ENCODE measurements around the gene POLR1B.
"Not testable (repeated sequence)": the region's sequence is repeated elsewhere in the genome, so short reads cannot be mapped to it uniquely, and the experiment has no call there.

POLR1B gene

DNA sequence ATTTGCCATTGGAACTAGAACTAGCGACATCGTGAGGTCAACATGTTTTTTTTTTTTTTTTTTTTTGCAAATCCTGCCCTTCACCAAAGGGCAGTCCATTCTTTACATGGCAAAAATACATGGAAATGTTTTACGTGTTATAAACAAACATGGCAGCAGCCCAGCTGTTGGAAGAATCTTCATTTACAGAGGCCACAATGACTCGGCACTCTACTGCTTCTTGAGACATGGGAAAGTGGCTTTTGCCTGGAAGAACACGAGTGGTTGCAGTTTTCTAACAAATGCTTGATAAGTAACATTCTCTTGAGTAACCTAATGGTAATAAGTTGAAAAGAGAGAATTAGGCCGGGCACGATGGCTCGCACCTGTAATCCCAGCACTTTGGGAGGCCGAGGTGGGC is 22.8 kb upstream of the POLR1B start:
- no peaks in the 10 kb centered on the region for H3K4me1 ChIP-seq (ENCODE audit: control insufficient read depth, insufficient read depth, low read length)
- no peak overlapping the region for H3K27ac ChIP-seq (ENCODE audit: low read length)
- H3K27me3 ChIP-seq (ENCODE audit: control insufficient read depth, insufficient read depth, low read length): no peaks in the 10 kb centered on the region
- peaks cover 9% of the 10 kb centered on the region; the same call in 1 of the 2 replicates for H3K36me3 ChIP-seq (ENCODE audit: control insufficient read depth, insufficient read depth, low read length)
- no CpG with 5 or more reads among the region's 9 CpGs for WGBS (ENCODE audit: insufficient coverage, insufficient read length)
- no peak for DNase-seq (ENCODE audit: low read depth, low spot score)
- H3K4me3 ChIP-seq (ENCODE audit: low read length): no peak overlapping the region
- H3K9me3 ChIP-seq (ENCODE audit: control insufficient read depth, insufficient read depth, low read length): no peaks in the 10 kb centered on the region

GRCh38 chr2:112520234-112520783 is 22.0 kb upstream of the POLR1B start:
- H3K4me1 ChIP-seq (ENCODE audit: control insufficient read depth, insufficient read depth, low read length): no peaks in the 10 kb centered on the region
- H3K27ac ChIP-seq (ENCODE audit: low read length): no peak overlapping the region
- H3K27me3 ChIP-seq (ENCODE audit: control insufficient read depth, insufficient read depth, low read length): no peaks in the 10 kb centered on the region
- H3K4me3 ChIP-seq (ENCODE audit: low read length): no peak overlapping the region
- H3K9me3 ChIP-seq (ENCODE audit: control insufficient read depth, insufficient read depth, low read length): no peaks in the 10 kb centered on the region
- DNase-seq (ENCODE audit: low read depth, low spot score): no peak
- no CpG with 5 or more reads among the region's 7 CpGs for WGBS (ENCODE audit: insufficient coverage, insufficient read length)
- H3K36me3 ChIP-seq (ENCODE audit: control insufficient read depth, insufficient read depth, low read length): peaks cover 9% of the 10 kb centered on the region; the same call in 1 of the 2 replicates

- WGBS (ENCODE audit: insufficient coverage, insufficient read length): no CpG with 5 or more reads among the region's 3 CpGs
- no peak for DNase-seq (ENCODE audit: low read depth, low spot score)
- no peak overlapping the region for H3K4me3 ChIP-seq (ENCODE audit: low read length)
- H3K27me3 ChIP-seq (ENCODE audit: control insufficient read depth, insufficient read depth, low read length): no peaks in the 10 kb centered on the region
- H3K4me1 ChIP-seq (ENCODE audit: control insufficient read depth, insufficient read depth, low read length): no peaks in the 10 kb centered on the region
- H3K9me3 ChIP-seq (ENCODE audit: control insufficient read depth, insufficient read depth, low read length): no peaks in the 10 kb centered on the region
- H3K36me3 ChIP-seq (ENCODE audit: control insufficient read depth, insufficient read depth, low read length): peaks cover 9% of the 10 kb centered on the region; the same call in 1 of the 2 replicates
- H3K27ac ChIP-seq (ENCODE audit: low read length): no peak overlapping the region
Observed at GRCh38 chr2:112523291-112523777, 18.9 kb upstream of the POLR1B start.

- not testable (repeated sequence) for DNase-seq (ENCODE audit: low read depth, low spot score); H3K27me3 ChIP-seq (ENCODE audit: control insufficient read depth, insufficient read depth, low read length); H3K4me3 ChIP-seq (ENCODE audit: low read length); H3K9me3 ChIP-seq (ENCODE audit: control insufficient read depth, insufficient read depth, low read length); H3K27ac ChIP-seq (ENCODE audit: low read length); H3K4me1 ChIP-seq (ENCODE audit: control insufficient read depth, insufficient read depth, low read length)
- peaks cover 13% of the 10 kb centered on the region; the same call in 1 of the 2 replicates for H3K36me3 ChIP-seq (ENCODE audit: control insufficient read depth, insufficient read depth, low read length)
- WGBS (ENCODE audit: insufficient coverage, insufficient read length): no CpG with 5 or more reads among the region's 3 CpGs
Observed at GRCh38 chr2:112524276-112524675, 18.0 kb upstream of the POLR1B start.

GRCh38 chr2:112528541-112528940 is 13.7 kb upstream of the POLR1B start:
- Histone ChIP-seq H3K36me3 (ENCODE audit: control insufficient read depth, insufficient read depth, low read length) (peaks cover 3% of the 10 kb centered on the region; the same call in 1 of the 2 replicates), H3K27ac (ENCODE audit: low read length) (no peak overlapping the region), H3K9me3 (ENCODE audit: control insufficient read depth, insufficient read depth, low read length) (no peaks in the 10 kb centered on the region), H3K4me3 (ENCODE audit: low read length) (no peak overlapping the region), H3K27me3 (ENCODE audit: control insufficient read depth, insufficient read depth, low read length) (no peaks in the 10 kb centered on the region), H3K4me1 (ENCODE audit: control insufficient read depth, insufficient read depth, low read length) (no peaks in the 10 kb centered on the region)
- WGBS (ENCODE audit: insufficient coverage, insufficient read length): no CpG with 5 or more reads among the region's 5 CpGs
- no peak for DNase-seq (ENCODE audit: low read depth, low spot score)

DNA sequence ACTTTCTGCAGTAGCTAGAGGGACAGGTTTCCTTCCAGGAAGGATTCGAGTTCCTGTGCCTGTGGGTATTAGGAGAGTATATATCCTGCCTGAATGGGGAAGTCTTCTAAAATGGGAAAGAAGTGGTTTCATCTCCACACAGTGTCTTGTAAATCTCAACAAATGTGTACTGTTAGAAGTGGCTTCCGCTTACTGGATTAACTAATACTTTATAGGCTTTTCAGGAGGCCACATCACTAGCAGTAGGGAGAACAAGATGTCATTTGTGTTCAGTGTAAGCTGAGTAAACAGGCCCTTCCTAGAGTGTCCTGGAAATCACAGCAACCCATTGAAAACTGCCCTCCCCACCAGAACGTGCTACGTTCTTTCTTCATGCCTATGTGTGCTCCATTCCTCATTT is 12.5 kb upstream of the POLR1B start:
- WGBS (ENCODE audit: insufficient coverage, insufficient read length): no CpG with 5 or more reads among the region's 4 CpGs
- no peak for DNase-seq (ENCODE audit: low read depth, low spot score)
- Histone ChIP-seq H3K9me3 (ENCODE audit: control insufficient read depth, insufficient read depth, low read length) (no peaks in the 10 kb centered on the region), H3K27me3 (ENCODE audit: control insufficient read depth, insufficient read depth, low read length) (0 out of 2 replicates have a peak, but pooled peaks cover 1% of the 10 kb centered on the region), H3K4me3 (ENCODE audit: low read length) (no peak overlapping the region), H3K36me3 (ENCODE audit: control insufficient read depth, insufficient read depth, low read length) (peaks cover 3% of the 10 kb centered on the region; the same call in 1 of the 2 replicates), H3K27ac (ENCODE audit: low read length) (no peak overlapping the region), H3K4me1 (ENCODE audit: control insufficient read depth, insufficient read depth, low read length) (no peaks in the 10 kb centered on the region)

DNA sequence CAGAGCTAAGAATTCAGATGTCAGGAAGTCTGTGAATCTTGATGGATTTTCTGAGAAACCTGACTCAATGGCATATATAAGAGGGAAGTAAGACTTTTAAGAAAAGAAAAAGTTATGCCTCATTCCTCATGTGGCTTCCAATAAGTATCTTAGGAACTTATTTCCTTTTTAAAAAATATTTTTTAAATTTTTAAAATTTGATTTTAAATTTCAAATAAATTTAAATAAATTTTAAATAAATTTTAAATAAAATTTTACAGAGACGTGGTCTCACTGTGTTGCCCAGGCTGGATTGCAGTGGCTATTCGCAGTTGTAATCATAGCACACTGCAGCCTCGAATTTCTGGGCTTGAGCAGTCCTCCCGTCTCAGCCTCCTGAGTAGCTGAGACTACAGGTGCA is 11.5 kb upstream of the POLR1B start:
- no peak for DNase-seq (ENCODE audit: low read depth, low spot score)
- Histone ChIP-seq H3K27ac (ENCODE audit: low read length) (no peak overlapping the region), H3K4me1 (ENCODE audit: control insufficient read depth, insufficient read depth, low read length) (no peaks in the 10 kb centered on the region), H3K9me3 (ENCODE audit: control insufficient read depth, insufficient read depth, low read length) (no peaks in the 10 kb centered on the region), H3K27me3 (ENCODE audit: control insufficient read depth, insufficient read depth, low read length) (0 out of 2 replicates have a peak, but pooled peaks cover 1% of the 10 kb centered on the region), H3K36me3 (ENCODE audit: control insufficient read depth, insufficient read depth, low read length) (peaks cover 3% of the 10 kb centered on the region; the same call in 1 of the 2 replicates), H3K4me3 (ENCODE audit: low read length) (no peak overlapping the region)
- WGBS (ENCODE audit: insufficient coverage, insufficient read length): no CpG with 5 or more reads among the region's 4 CpGs

DNA sequence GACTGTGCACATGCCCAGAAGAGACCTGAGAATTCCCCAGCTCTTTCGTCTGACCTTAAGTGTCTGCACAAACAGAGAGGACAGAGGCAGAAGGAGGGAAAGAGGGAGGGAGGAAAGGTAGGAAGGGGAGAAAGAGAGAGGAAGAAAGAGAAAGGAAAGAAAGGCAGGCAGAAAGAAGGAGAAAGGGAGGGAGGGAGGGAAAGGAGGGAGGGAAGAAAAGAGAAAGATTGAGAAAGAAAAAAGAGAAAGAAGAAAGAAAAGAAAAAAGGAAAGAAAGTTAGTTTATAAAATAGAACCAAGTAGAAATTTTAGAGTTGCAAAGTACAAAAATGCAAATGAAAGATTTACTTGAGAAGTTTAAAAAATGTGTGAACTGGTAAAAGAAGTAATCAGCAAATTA is 7.4 kb upstream of the POLR1B start:
- no peak for DNase-seq (ENCODE audit: low read depth, low spot score)
- no peaks in the 10 kb centered on the region for H3K9me3 ChIP-seq (ENCODE audit: control insufficient read depth, insufficient read depth, low read length)
- H3K36me3 ChIP-seq (ENCODE audit: control insufficient read depth, insufficient read depth, low read length): no peaks in the 10 kb centered on the region; the same call in 1 of the 2 replicates
- H3K4me3 ChIP-seq (ENCODE audit: low read length): no peak overlapping the region
- 0 out of 2 replicates have a peak, but pooled peaks cover 1% of the 10 kb centered on the region for H3K27me3 ChIP-seq (ENCODE audit: control insufficient read depth, insufficient read depth, low read length)
- no CpG with 5 or more reads among the region's 1 CpG for WGBS (ENCODE audit: insufficient coverage, insufficient read length)
- no peak overlapping the region for H3K27ac ChIP-seq (ENCODE audit: low read length)
- no peaks in the 10 kb centered on the region for H3K4me1 ChIP-seq (ENCODE audit: control insufficient read depth, insufficient read depth, low read length)

- H3K4me1 ChIP-seq (ENCODE audit: control insufficient read depth, insufficient read depth, low read length); H3K27me3 ChIP-seq (ENCODE audit: control insufficient read depth, insufficient read depth, low read length); H3K36me3 ChIP-seq (ENCODE audit: control insufficient read depth, insufficient read depth, low read length); DNase-seq (ENCODE audit: low read depth, low spot score); H3K9me3 ChIP-seq (ENCODE audit: control insufficient read depth, insufficient read depth, low read length); H3K27ac ChIP-seq (ENCODE audit: low read length); H3K4me3 ChIP-seq (ENCODE audit: low read length): not testable (repeated sequence)
Observed at GRCh38 chr2:112536665-112537064, 5.6 kb upstream of the POLR1B start.

- no peaks in the 10 kb centered on the region for H3K36me3 ChIP-seq (ENCODE audit: control insufficient read depth, insufficient read depth, low read length)
- H3K9me3 ChIP-seq (ENCODE audit: control insufficient read depth, insufficient read depth, low read length): no peaks in the 10 kb centered on the region
- WGBS (ENCODE audit: insufficient coverage, insufficient read length): no CpG with 5 or more reads among the region's 2 CpGs
- no peak for DNase-seq (ENCODE audit: low read depth, low spot score)
- no peaks in the 10 kb centered on the region for H3K27me3 ChIP-seq (ENCODE audit: control insufficient read depth, insufficient read depth, low read length)
- no peak overlapping the region for H3K4me3 ChIP-seq (ENCODE audit: low read length)
- no peak overlapping the region for H3K27ac ChIP-seq (ENCODE audit: low read length)
- no peaks in the 10 kb centered on the region for H3K4me1 ChIP-seq (ENCODE audit: control insufficient read depth, insufficient read depth, low read length)
Observed at GRCh38 chr2:112539306-112539705, 3.0 kb upstream of the POLR1B start.

- Histone ChIP-seq H3K27ac (ENCODE audit: low read length) (no peak overlapping the region), H3K4me3 (ENCODE audit: low read length) (no peak overlapping the region), H3K27me3 (ENCODE audit: control insufficient read depth, insufficient read depth, low read length) (no peaks in the 10 kb centered on the region), H3K4me1 (ENCODE audit: control insufficient read depth, insufficient read depth, low read length) (no peaks in the 10 kb centered on the region), H3K9me3 (ENCODE audit: control insufficient read depth, insufficient read depth, low read length) (no peaks in the 10 kb centered on the region), H3K36me3 (ENCODE audit: control insufficient read depth, insufficient read depth, low read length) (no peaks in the 10 kb centered on the region)
- no peak for DNase-seq (ENCODE audit: low read depth, low spot score)
- WGBS (ENCODE audit: insufficient coverage, insufficient read length): no CpG with 5 or more reads among the region's 2 CpGs
Observed at GRCh38 chr2:112540906-112541305, 1.4 kb upstream of the POLR1B start.
